Endothelial cell of umbilical vein (primary cell): Measurements from ENCODE around the gene HECTD4. TPM values are rescaled to one million over a fixed set of nuclear protein-coding genes. Genes with fewer than 3 reads are reported as not detected.

Experiments used
- BruUV-seq: library from RNA; stranded (reverse); fragments of 400-500 nt; replicated peaks from 2 replicates; lab custom pipeline; 2021; lab: Mats Ljungman, UMichigan
- CTCF ChIA-PET: fragments of 300-600, 350-600 bp; sonication (Branson Sonifier 250); formaldehyde crosslinking; loops from one replicate; lab custom pipeline; 2021; ENCODE audit warnings: antibody characterized with exemption, inconsistent platforms; lab: Charles Lee
- POLR2A ChIA-PET: fragments of 300-600, 350-600 bp; sonication (Branson Sonifier 250); formaldehyde crosslinking; loops from one replicate; lab custom pipeline; 2021; ENCODE audit warnings: antibody characterized with exemption, inconsistent platforms; lab: Charles Lee
- DNase-seq: peaks from one replicate; pipeline ENCODE4 v3.0.0-alpha.2; 2011; ENCODE audit warnings: low read depth, low spot score
- FAIRE-seq: peaks from 2 replicates; lab custom pipeline; 2011; peaks lifted over from hg19 to GRCh38; lab: Jason Lieb, UNC
- H2AFZ ChIP-seq: 2 replicates; pipeline ENCODE4 v1.6.0; 2012; ENCODE audit warnings: low read depth, low read length, control low read depth, inconsistent platforms
- H3K27ac ChIP-seq: 2 replicates; pipeline ENCODE4 v1.5.1; 2011; ENCODE audit warnings: low read depth, mild to moderate bottlenecking, control low read depth, low read length, moderate library complexity; ENCODE audit not compliant: insufficient read depth
- H3K27me3 ChIP-seq, 2 experiments: 2 replicates each; pipeline versions ENCODE4 v1.6.0 to v1.6.1; 2011; ENCODE audit warnings: low read length in 2 of 2, mixed read lengths in 1 of 2; ENCODE audit not compliant: control insufficient read depth in 2 of 2, insufficient read depth in 2 of 2
- H3K36me3 ChIP-seq, 2 experiments: 2 replicates in 1 of 2; 3 replicates in 1 of 2; pipeline ENCODE4 v1.5.1; 2011; ENCODE audit warnings: low read length in 2 of 2, mild to moderate bottlenecking in 1 of 2, moderate library complexity in 1 of 2; ENCODE audit not compliant: control insufficient read depth in 2 of 2, insufficient read depth in 2 of 2; ENCODE audit errors: extremely low read depth in 1 of 2
- H3K4me1 ChIP-seq: 3 replicates; pipeline ENCODE4 v1.5.1; 2011; ENCODE audit warnings: mild to moderate bottlenecking, low read length; ENCODE audit not compliant: control insufficient read depth, insufficient read depth; ENCODE audit errors: extremely low read depth
- H3K4me2 ChIP-seq: 2 replicates; pipeline ENCODE4 v1.6.1; 2011; ENCODE audit warnings: low read length, control low read depth, mixed read lengths; ENCODE audit not compliant: insufficient read depth
- H3K4me3 ChIP-seq, 3 experiments: fragments of 200-600 bp in 1 of 3; sonication (generic), shearing (Covaris generic) in 1 of 3; replicated peaks in 1 of 3; 2 replicates each; pipeline ENCODE4 v1.5.1; 2011 to 2016; ENCODE audit warnings: control low read depth in 3 of 3, low read length in 3 of 3, mild to moderate bottlenecking in 2 of 3, inconsistent platforms in 1 of 3, low read depth in 1 of 3, moderate library complexity in 1 of 3; ENCODE audit not compliant: insufficient read depth in 1 of 3
- H3K79me2 ChIP-seq: 2 replicates; pipeline ENCODE4 v1.6.0; 2012; ENCODE audit warnings: low read length, inconsistent platforms; ENCODE audit not compliant: control insufficient read depth, insufficient read depth
- H3K9ac ChIP-seq: replicated peaks from 2 replicates; pipeline ENCODE3; 2011; ENCODE audit warnings: low read length, control low read depth; ENCODE audit not compliant: insufficient read depth; ENCODE audit errors: extremely low read depth
- H3K9me1 ChIP-seq: replicated peaks from 3 replicates; pipeline ENCODE4 v1.6.0; 2011; ENCODE audit warnings: mild to moderate bottlenecking, low read length; ENCODE audit not compliant: control insufficient read depth, insufficient read depth; ENCODE audit errors: extremely low read depth
- H3K9me3 ChIP-seq: replicated peaks from 2 replicates; pipeline ENCODE4 v1.5.1; 2012; ENCODE audit warnings: low read length, inconsistent platforms; ENCODE audit not compliant: control insufficient read depth, insufficient read depth
- H4K20me1 ChIP-seq: replicated peaks from 2 replicates; pipeline ENCODE3; 2011; ENCODE audit warnings: mild to moderate bottlenecking, low read length; ENCODE audit not compliant: control insufficient read depth, insufficient read depth; ENCODE audit errors: extremely low read depth
- CTCF ChIP-seq, 2 donors: IDR thresholded peaks; 1 replicate in 1 of 2; 2 replicates in 1 of 2; pipeline ENCODE4 v1.5.1; 2011; ENCODE audit warnings: low read length in 2 of 2, mild to moderate bottlenecking in 2 of 2, moderate library complexity in 2 of 2, control low read depth in 1 of 2, inconsistent platforms in 1 of 2, low read depth in 1 of 2; ENCODE audit not compliant: insufficient read depth in 1 of 2; ENCODE audit errors: extremely low read depth in 1 of 2
- EZH2 ChIP-seq: IDR thresholded peaks from 2 replicates; pipeline ENCODE4 v1.6.1; 2012; ENCODE audit warnings: borderline replicate concordance, low read depth, mild to moderate bottlenecking, moderate library complexity, low read length, inconsistent platforms; ENCODE audit not compliant: severe bottlenecking
- FOS ChIP-seq: IDR thresholded peaks from 2 replicates; pipeline ENCODE4 v1.6.1; 2011; ENCODE audit warnings: mild to moderate bottlenecking, low read length, moderate library complexity, borderline replicate concordance; ENCODE audit not compliant: insufficient read depth
- GATA2 ChIP-seq: IDR thresholded peaks from 2 replicates; pipeline ENCODE4 v1.7.0; 2011; ENCODE audit warnings: low read depth, mild to moderate bottlenecking, moderate library complexity, mixed read lengths, low read length; ENCODE audit not compliant: insufficient read length, insufficient read depth
- JUN ChIP-seq: IDR thresholded peaks from 2 replicates; pipeline ENCODE4 v1.6.1; 2011; ENCODE audit warnings: borderline replicate concordance, low read depth; ENCODE audit not compliant: insufficient read length, insufficient read depth
- MYC ChIP-seq: IDR thresholded peaks from one replicate; pipeline ENCODE4 v1.6.1; 2011; ENCODE audit warnings: mild to moderate bottlenecking, low read depth, low read length
- POLR2A ChIP-seq: IDR thresholded peaks from 2 replicates; pipeline ENCODE4 v1.6.1; 2012; ENCODE audit warnings: low read depth, mild to moderate bottlenecking, control low read depth, low read length
- POLR2AphosphoS5 ChIP-seq: IDR thresholded peaks from 2 replicates; pipeline ENCODE4 v1.6.1; 2012; ENCODE audit warnings: low read depth, mild to moderate bottlenecking, control low read depth, low read length, moderate library complexity; ENCODE audit not compliant: insufficient read depth
- dilution Hi-C: fragments of 300-500 bp; cut with MboI; formaldehyde crosslinking; loops from one replicate; pipeline ENCODE4 v1.15.0; 2019; ENCODE audit warnings: low sequenced_read_pairs; ENCODE audit not compliant: extremely low pct_ligation_motif_present
- intact Hi-C: fragments of 100-400 bp; cut with micrococcal nuclease; formaldehyde crosslinking; loops from one replicate; pipeline ENCODE4 v1.10.0; 2022
- polyA plus RNA-seq, 4 experiments: library from polyadenylated mRNA; depleted of rRNA in 3 of 4; stranded (reverse) in 3 of 4; unstranded in 1 of 4; fragments of >200 nt; gene quantifications; 2 replicates each; pipeline versions ENCODE4 v1.2.1 to v1.2.3, GENCODE V29; 2011 to 2012; ENCODE audit warnings: missing spikeins in 1 of 4
- total RNA-seq: library from RNA; stranded (reverse); gene quantifications from 2 replicates; pipeline ENCODE4 v1.2.3, GENCODE V29; 2021
- TF ChIP-seq, protein P1 (sequence below): IDR thresholded peaks from 2 replicates; pipeline ENCODE4 v1.6.1; 2011; ENCODE audit not compliant: insufficient read depth, insufficient read length

The HECTD4 gene
- total and polyA plus RNA-seq, 2 donors (not counting 3 experiments of a cell fraction or from before 2014, with no cell fraction given) = 9.7 to 47.7 TPM

DNA sequence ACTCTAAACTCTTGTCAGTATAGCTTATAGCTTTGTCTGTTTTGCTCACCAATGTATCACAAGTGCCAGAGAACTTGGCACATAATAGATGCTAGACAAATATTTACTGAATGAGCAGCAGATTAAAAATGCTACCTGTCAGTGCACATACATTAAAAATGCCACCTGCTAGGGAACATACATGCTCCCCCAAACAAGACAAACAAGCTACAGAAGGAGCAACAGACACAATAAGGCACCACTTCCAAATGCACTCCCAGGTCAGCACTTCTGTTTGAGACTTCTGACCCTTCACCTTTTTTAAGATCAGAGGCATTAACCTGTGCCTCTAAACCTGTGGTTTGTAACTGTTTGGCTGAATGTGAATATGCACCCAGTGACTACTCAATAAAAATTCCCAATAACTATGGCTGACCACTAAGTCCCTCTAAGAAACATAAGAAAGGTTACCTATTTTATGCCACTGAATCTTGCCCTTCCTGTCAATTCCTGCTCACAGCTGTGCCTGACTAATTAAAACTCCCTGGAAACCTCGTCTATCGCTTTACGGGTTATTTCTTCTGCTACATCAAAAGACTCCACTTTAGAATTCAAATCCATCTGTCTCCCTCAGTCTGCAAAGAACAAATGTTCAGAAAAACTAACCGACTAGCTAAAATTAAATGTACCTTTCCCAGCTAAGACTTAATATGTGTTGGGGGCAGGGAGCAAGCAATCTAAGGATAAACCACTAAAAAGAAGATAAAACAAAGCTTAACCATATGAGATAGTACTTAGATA lies 41.0 kb downstream of the HECTD4 start:
- POLR2A ChIA-PET = no interaction called here

More for the DNA sequence above, 41.0 kb downstream of the HECTD4 start:
- dilution Hi-C loops = no loop called here
- FAIRE-seq (no peak), DNase-seq (no peak)
- BruUV-seq = no TSS peak
- H3K27ac ChIP-seq = no peak overlapping the region
- intact Hi-C loops = no loop called here
- no peaks in the 10 kb centered on the region for H3K36me3 ChIP-seq
- no peaks in the 10 kb centered on the region for H3K9me3 ChIP-seq
- H3K9ac ChIP-seq = no peak overlapping the region
- no peaks in the 10 kb centered on the region for H3K4me1 ChIP-seq
- H3K9me1 ChIP-seq = no peaks in the 10 kb centered on the region
- H3K4me3 ChIP-seq = no peak overlapping the region
- no peak overlapping the region for H3K4me2 ChIP-seq
- CTCF ChIA-PET = interaction anchor here (1.0 to 1.3 kb wide), 5 partner anchors 10 to 396 kb away, joined by 3 to 6 read pairs (median 3); no protein-coding TSS in a partner anchor
- no peaks in the 10 kb centered on the region for H4K20me1 ChIP-seq
- H3K79me2 ChIP-seq = peaks cover 8% of the 10 kb centered on the region
- TF ChIP-seq, protein P1, sequence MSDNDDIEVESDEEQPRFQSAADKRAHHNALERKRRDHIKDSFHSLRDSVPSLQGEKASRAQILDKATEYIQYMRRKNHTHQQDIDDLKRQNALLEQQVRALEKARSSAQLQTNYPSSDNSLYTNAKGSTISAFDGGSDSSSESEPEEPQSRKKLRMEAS = no peak
- TF ChIP-seq GATA2 (no peak), JUN (no peak), POLR2A (no peak), MYC (no peak), POLR2AphosphoS5 (no peak), CTCF (IDR thresholded peaks at IDR 0.05; ENCODE audit: extremely low read depth in 1 of 2, insufficient read depth in 1 of 2, low read depth in 1 of 2, low read length in 2 of 2) (no peak), EZH2 (no peak), FOS (no peak)
- no peaks in the 10 kb centered on the region for H3K27me3 ChIP-seq
- H2AFZ ChIP-seq = no peak overlapping the region
